Measurements from ENCODE around the gene ZBTB5.

Gene ZBTB5

DNA sequence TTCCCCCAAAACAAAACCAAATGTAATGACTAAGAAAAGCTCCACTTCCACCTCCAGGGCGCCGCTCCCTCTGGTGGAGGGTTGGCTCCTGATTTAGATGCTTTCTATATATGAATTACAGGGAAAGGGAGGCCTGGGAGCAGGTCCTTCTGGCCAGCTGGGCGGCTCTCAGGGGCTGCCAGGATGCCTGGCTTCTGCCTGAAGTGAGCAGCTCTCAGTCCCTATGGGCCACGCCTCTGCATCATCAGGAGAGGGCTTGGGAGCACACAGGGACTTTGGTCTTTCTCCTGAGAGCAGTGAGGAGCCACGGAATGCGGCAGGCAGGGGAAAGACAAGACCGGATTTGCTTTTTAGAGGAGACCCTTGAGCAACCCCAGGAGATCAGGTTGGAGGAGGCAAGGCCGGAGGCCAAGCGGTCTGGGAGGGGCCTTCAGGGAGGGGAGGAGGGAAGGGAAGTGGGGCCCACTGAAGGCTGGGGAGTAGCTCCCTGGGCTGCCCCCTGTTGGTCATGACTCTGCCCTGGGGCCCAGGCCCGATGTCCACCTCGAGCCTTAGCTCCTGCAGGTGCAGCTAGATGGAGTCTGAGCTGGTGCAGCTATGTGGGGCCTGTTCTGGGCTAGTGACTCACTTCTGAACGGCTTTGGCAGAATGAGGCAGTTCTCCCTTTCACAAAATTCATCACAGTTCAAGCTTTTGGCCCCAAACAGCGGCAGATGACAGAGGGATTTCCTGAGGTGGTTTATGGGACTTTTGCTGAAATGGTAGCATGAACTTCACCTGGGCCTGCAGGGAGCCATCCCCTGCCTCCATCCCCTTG lies 54.1 kb downstream of the ZBTB5 start:
- TF ChIP-seq, protein P1, sequence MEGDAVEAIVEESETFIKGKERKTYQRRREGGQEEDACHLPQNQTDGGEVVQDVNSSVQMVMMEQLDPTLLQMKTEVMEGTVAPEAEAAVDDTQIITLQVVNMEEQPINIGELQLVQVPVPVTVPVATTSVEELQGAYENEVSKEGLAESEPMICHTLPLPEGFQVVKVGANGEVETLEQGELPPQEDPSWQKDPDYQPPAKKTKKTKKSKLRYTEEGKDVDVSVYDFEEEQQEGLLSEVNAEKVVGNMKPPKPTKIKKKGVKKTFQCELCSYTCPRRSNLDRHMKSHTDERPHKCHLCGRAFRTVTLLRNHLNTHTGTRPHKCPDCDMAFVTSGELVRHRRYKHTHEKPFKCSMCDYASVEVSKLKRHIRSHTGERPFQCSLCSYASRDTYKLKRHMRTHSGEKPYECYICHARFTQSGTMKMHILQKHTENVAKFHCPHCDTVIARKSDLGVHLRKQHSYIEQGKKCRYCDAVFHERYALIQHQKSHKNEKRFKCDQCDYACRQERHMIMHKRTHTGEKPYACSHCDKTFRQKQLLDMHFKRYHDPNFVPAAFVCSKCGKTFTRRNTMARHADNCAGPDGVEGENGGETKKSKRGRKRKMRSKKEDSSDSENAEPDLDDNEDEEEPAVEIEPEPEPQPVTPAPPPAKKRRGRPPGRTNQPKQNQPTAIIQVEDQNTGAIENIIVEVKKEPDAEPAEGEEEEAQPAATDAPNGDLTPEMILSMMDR (IDR thresholded peaks at IDR 0.05; ENCODE audit: low read depth, low read length), result peak; percentile 48
- DNase-seq (ENCODE audit: low read depth in 2 of 2), result peak; percentile 37 to 40
- H3K4me3 ChIP-seq (replicated peaks in 1 of 2; ENCODE audit: low read depth in 2 of 2, low read length in 2 of 2), result no peak overlapping the region

DNA sequence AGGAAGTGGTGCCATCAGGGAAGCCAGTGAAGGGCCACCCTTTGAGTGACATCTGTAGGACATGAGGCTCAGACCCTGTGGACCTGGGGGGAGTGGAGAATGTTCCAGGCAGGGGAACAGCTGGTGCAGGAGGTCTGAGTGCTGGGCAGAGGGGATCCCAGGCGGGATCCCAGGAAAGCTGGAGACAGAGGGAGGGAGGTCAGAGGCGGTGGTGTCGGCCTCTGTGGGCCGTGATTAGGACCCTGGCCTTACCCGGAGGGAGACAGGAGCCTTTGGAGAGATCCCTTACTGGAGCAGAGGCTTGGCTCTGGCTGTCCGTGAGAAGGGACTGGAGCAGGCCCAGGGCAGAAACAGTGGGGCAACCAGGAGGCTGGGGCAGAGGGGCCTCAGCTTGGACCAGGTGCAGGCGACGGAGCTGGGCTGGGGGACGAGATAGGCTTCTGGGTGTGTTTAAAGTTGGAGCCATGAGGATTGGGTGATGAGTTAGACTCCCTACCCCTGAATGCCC lies 54.8 kb downstream of the ZBTB5 start:
- TF ChIP-seq, protein P1 (IDR thresholded peaks at IDR 0.05; ENCODE audit: low read depth, low read length), result no peak
- H3K4me3 ChIP-seq (replicated peaks in 1 of 2; ENCODE audit: low read depth in 2 of 2, low read length in 2 of 2), result no peak overlapping the region
- DNase-seq (ENCODE audit: low read depth in 2 of 2), result no peak

DNA sequence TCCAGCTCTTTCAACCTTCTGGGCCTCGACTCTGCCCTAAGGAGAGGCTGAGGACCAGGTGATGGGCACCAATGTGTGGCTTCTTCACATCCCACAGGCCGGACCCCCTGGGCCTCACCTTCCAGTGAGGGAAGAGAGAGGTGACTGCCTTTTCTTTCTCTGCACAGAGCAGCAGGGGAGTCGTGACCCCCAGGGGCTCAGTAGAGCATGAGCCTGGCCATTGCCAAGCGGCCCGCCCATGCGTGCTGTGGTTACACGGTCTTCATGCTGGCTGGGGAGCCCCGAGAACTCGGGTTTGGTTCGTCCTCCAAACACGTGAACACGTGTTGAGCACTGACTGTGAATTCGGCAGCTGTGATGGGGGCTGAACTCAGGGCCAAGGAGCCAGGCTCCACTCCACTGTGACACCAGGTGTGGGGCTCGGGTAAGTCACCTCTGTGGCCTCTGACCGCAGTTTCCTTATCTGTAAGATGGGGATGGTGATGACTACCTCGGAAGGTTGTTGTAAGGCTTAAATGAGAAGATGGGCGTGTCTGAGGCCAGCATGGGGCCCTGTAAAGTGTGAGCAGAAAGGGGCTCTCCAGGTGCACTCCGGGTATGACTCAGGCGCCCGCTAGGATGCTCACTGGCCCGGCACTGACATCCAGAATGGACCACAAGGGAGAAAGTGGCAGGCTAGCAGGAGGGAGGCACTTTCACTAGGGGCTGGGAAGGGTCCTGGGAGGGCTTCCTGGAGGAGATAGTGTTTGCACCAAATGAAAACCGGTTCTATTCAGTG lies 56.1 kb downstream of the ZBTB5 start:
- H3K4me3 ChIP-seq (replicated peaks in 1 of 2; ENCODE audit: low read depth in 2 of 2, low read length in 2 of 2), result no peak overlapping the region
- no peak for DNase-seq (ENCODE audit: low read depth in 2 of 2)
- TF ChIP-seq, protein P1 (IDR thresholded peaks at IDR 0.05; ENCODE audit: low read depth, low read length), result no peak

DNA sequence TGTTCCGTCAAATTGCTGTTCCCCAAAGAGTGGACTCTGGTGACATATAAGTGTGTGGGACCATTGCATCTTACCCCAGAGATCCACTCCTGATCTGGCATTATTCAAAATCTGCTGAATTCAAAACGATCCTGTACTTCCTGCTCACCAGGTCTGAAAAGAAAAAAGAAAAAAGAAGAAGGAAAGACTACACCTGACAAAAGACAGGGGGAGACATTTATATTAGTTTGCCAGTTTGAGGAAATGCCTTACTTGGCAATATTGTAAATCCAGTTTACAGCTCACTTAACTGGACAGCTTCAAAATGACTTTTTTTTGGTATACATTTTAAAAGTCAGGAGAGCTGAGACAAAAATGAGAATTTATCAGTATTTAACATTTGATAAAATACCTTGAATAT lies 57.8 kb downstream of the ZBTB5 start:
- no peak overlapping the region for H3K4me3 ChIP-seq (replicated peaks in 1 of 2; ENCODE audit: low read depth in 2 of 2, low read length in 2 of 2)
- TF ChIP-seq, protein P1 (IDR thresholded peaks at IDR 0.05; ENCODE audit: low read depth, low read length), result no peak

DNA sequence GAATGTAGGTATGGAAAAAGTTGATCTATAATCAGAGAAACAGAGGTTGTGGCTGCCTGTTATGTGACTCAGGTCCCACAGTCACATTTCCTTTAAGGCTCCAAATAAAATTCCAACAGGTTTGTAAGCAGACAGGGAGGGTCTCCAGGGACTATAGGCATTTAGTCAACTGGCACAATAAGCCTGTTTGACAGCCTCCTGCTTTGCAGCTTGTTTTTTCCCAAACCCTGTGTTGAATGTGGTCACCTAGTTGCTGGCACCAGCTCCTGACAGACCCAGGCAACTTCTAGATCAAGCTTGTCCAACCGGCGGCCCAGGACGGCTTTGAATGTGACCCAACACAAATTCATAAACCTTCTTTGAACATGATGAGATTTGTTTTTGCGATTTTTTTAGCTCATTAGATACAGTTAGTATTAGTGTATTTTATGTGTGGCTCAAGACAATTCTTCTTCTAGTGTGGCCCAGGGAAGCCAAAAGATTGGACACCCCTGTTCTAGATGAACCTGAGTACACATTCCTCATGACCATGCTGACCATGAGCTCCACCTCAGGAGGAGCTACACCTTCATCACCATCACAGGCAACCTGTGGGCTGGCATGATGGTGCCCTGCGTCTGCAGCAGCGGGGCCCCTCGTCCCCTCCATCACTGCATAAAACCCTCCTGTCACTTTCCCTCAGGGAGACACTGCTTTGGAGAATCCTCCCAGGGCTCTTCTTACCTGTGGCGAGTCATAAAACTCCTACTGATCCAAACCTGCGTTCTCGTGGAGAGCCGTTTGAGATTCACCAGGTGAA lies 58.4 kb downstream of the ZBTB5 start:
- TF ChIP-seq, protein P1 (IDR thresholded peaks at IDR 0.05; ENCODE audit: low read depth, low read length), result no peak
- no peak overlapping the region for H3K4me3 ChIP-seq (replicated peaks in 1 of 2; ENCODE audit: low read depth in 2 of 2, low read length in 2 of 2)
- no peak for DNase-seq (ENCODE audit: low read depth in 2 of 2)

More for the DNA sequence above, 57.8 kb downstream of the ZBTB5 start:
- no peak for DNase-seq (ENCODE audit: low read depth in 2 of 2)

DNA sequence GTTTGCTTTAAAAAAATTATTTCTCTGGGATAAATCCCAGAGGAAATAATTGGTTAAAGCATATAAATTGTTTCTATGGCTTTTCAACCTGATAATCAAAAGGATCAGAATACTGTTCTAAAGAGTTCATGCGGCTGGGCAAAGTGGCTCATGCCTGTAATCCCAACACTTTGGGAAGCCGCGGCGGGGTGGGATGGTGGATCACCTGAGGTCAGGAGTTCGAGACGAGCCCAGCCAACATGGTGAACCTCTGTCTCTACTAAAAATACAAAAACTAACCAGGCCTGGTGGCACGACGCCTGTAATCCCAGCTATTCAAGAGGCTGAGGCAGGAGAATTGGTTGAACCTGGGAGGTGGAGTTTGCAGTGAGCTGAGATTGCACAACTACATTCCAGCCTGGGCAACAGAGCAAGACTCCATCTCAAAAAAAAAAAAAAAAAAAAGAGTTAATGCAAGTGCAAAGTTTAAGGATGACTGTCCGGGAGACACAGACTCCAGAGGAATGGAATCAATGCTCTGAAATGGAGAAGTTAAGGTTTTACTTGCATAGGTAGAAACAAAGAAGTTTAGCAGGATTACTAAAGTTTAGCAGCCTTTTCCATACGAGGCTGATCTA lies 59.4 kb downstream of the ZBTB5 start:
- TF ChIP-seq, protein P1 (IDR thresholded peaks at IDR 0.05; ENCODE audit: low read depth, low read length), result no peak

More for the DNA sequence above, 59.4 kb downstream of the ZBTB5 start:
- no peak overlapping the region for H3K4me3 ChIP-seq (replicated peaks in 1 of 2; ENCODE audit: low read depth in 2 of 2, low read length in 2 of 2)
- peak; percentile 12 to 41 for DNase-seq (ENCODE audit: low read depth in 2 of 2)

All from cardiac fibroblast (primary cell).